Measurements from ENCODE around the gene BBS9. TPM values are rescaled to one million over a fixed set of nuclear protein-coding genes. Genes with fewer than 3 reads are reported as not detected.

Gene BBS9
- total RNA-seq, 1 donor from 2014 or later: 11.1 TPM

DNA sequence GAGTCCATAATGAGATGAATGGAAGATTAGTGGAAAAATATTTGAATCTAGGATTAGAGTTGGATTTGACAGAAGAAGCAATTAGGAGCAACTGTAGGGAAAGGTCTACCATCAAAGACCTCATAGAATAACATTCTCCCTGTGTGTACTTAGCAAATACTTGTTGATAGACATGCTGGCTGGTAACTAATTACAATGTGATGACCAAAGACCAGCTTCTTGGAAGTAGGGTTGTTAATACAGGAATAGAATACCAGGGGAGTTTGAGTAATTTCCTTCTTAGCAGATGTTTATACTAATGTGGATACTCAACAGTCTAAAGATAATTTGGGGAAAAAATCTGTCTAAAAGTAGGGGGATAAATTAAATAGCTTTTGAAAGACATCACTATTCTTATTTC, 418.5 kb downstream of the BBS9 start:
- DNase-seq (ENCODE audit: low read depth, low spot score): peak; percentile 22

- DNase-seq (ENCODE audit: low read depth, low spot score): no peak
Observed at GRCh38 chr7:33550363-33550762, 421.0 kb downstream of the BBS9 start.

- no peak for DNase-seq (ENCODE audit: low read depth, low spot score)
Observed at GRCh38 chr7:33550979-33551378, 421.6 kb downstream of the BBS9 start.

DNA sequence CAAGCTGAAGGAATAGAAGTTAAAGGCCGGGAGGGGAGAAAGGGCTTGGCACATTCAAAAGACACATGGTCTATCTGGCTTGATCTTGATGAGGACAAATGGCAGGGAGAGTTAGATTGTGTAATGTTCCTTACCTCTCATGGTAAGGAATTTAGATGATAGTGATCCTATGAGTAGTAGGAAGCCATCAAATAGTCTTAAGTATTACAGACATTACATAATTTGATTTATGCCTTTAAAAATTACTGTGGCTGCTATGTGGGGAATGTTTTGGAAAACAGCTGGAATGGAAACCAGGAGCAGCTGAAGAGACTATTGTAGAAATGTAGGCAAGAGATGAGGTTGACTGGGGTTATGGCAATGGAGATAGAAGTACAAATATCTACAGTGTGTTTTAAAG, 424.7 kb downstream of the BBS9 start:
- no peak for DNase-seq (ENCODE audit: low read depth, low spot score)

- peak; percentile 39 for DNase-seq (ENCODE audit: low read depth, low spot score)
Observed at GRCh38 chr7:33554576-33554975, 425.2 kb downstream of the BBS9 start.

DNA sequence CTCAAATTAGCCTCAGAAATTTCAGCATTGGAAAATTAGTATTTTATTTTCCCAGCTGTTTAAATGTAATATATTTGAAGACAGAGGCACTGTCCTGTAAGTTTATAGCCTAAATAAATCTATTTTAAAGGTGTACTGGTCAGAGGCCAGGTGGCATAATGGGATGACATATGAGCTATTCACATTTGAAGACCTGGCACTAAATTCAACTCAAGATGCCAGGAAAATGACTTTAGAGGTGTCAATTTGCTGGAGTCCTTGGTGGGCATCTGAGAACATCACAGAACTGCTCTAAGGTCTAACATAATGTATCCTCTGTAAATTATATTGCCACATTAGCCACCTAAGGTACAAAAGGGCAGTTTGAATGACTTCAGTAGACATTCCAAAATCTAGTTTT, 427.1 kb downstream of the BBS9 start:
- no peak for DNase-seq (ENCODE audit: low read depth, low spot score)

DNA sequence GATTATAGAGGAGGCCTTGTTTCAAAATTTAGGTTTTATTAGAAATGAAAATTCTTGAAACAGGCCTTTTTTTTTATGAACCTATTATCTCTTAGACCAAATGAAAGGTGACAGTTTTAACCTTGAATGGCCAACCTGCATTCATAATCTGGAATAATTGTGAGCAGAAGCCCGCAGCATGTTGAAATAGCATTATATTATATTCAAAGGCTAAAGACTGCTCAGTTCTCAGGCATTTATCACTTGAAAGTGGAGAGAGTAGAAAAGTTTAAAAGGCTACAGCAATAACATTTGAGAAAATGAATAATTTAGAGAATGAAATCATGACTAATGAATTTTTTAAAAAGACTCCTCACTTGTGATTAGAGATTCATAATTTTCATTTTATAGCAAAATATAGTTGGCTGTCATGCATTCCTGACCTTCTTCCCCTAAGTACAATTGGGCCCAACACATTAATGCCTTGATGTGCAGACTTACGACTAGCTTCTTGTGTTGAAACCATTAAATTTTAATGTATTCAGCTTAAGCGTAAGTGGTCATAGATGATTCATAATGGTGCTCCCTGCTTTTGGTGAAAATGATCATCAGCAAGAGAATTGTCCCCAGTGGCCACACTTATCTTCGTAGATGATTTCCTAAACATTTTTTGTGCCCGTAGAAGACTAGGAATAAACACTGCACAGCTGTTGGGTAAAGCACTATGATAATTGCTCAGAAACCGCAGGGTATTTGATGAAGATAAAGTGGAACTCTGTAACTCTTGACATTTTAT, 429.4 kb downstream of the BBS9 start:
- no peak for DNase-seq (ENCODE audit: low read depth, low spot score)

DNA sequence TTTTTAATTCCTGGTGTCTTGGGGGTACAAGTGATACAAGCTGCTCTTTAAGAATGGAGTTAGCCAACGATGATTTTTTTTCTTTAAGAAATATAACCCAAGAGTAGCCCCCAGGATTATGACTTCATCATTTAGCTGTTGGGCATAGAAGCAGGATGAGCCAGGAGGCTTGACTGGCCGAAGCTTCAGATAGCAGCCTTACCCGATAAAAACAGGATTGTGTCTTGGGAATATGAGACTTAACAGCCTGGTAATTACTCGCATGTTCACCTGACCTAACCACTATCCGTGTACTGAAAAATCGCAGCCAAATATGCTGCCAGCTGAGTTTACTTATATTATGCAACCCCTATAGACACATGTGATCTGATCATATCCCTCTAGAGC, 430.0 kb downstream of the BBS9 start:
- DNase-seq (ENCODE audit: low read depth, low spot score): no peak

- no peak for DNase-seq (ENCODE audit: low read depth, low spot score)
Observed at GRCh38 chr7:33562996-33563395, 433.6 kb downstream of the BBS9 start.

GRCh38 chr7:33563651-33564050, 434.3 kb downstream of the BBS9 start:
- no peak for DNase-seq (ENCODE audit: low read depth, low spot score)

DNA sequence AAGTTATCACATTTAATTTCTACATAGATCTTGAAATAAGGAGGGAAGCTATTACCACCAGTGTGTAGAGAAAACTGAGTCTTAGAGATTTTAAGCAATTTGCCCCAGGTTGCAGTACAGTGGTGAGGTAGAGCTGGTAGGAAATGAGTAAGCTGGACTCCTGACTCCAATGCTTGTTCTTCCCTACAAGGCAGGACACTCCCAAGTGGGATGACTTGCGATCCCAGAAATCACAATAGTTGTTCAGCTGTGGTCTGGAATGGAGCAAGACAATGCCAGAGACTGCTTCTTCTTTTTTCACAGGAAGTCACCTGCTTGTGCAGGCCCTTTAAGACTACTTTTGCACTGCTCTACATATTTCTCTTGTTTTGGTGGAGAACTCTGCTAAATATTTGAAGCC, 448.8 kb downstream of the BBS9 start:
- DNase-seq (ENCODE audit: low read depth, low spot score): no peak

- DNase-seq (ENCODE audit: low read depth, low spot score): no peak
Observed at GRCh38 chr7:33578881-33579672, 449.7 kb downstream of the BBS9 start.

- no peak for DNase-seq (ENCODE audit: low read depth, low spot score)
Observed at GRCh38 chr7:33579673-33579960, 450.3 kb downstream of the BBS9 start.

- DNase-seq (ENCODE audit: low read depth, low spot score): no peak
Observed at GRCh38 chr7:33581236-33581635, 451.9 kb downstream of the BBS9 start.

GRCh38 chr7:33582104-33582503, 452.7 kb downstream of the BBS9 start:
- no peak for DNase-seq (ENCODE audit: low read depth, low spot score)

GRCh38 chr7:33582533-33582932, 453.2 kb downstream of the BBS9 start:
- no peak for DNase-seq (ENCODE audit: low read depth, low spot score)

GRCh38 chr7:33589911-33590310, 460.5 kb downstream of the BBS9 start:
- DNase-seq (ENCODE audit: low read depth, low spot score): no peak

GRCh38 chr7:33590916-33591315, 461.6 kb downstream of the BBS9 start:
- DNase-seq (ENCODE audit: low read depth, low spot score): no peak

GRCh38 chr7:33591490-33591889, 462.1 kb downstream of the BBS9 start:
- no peak for DNase-seq (ENCODE audit: low read depth, low spot score)

DNA sequence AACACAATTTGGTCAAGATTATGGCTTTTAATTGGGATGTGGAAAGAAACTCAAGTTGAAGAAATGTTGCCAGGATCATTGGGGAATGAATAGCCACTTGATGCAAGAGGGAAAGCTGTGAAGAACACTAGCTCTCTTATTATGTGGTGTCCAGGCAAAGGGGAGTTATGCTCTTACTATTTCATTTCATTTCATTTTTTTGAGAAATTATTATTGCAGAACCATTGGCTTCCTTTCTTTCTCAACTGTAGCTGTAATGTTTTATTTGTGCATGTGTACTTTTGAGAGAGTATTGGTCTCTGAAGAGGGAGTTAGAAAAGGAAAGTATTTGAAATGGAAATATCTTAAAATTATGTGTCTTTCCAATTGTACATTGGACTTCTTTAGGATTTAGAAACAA, 463.4 kb downstream of the BBS9 start:
- DNase-seq (ENCODE audit: low read depth, low spot score): no peak

DNA sequence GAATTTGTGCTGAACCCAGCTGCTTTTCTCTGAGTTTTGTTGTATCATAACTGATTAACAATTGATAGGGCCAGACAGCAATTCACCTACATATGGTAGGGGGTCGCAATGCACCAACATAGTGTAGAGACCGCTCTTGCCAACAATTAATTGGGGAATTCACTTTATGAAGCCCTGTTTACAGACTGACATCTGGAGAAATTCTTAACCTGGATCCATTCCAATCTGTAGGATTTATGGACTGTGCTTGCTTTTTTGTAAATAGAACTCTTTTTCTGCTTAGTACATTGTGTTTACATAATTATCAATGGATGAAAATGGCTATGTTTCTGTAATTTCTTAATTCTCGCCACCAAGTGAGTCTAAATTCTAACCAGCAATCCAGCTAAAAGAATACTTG, 464.2 kb downstream of the BBS9 start:
- no peak for DNase-seq (ENCODE audit: low read depth, low spot score)

DNA sequence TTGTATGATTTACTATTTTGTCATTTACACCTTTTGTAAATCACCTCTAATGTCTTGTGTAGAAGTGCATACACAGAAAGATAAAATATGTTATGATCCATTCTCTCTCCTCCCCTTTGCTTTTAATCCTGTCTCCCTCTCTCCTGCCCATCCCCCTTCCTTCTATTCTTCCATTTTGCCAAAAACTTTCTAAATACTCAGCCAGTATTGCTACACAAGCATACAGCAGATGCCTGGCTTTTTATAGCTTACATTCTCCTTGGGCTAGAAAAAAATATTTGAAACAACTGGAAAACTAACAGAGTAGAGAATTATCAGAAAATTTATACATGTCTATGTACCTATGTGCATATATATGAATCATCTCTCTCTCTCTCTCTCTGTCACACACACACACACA, 467.3 kb downstream of the BBS9 start:
- no peak for DNase-seq (ENCODE audit: low read depth, low spot score)

DNA sequence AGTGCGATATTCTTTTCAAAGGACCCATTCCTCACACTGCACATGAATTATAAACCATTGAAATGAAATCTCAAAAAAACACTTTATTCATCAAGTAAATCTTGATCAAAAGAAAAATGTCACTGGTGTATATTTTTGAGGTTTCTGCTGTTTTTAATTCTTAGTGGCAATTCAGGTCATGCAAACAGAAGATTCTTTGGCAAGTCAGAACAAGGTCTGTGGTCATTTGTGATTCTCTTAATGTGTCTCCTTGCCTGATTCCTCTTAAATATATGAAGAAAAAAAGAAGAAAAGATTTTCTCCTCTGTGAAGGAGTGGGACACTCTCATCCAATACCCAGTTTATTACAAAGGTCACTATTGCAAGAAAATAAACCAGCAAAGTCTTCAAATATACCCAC, 467.8 kb downstream of the BBS9 start:
- no peak for DNase-seq (ENCODE audit: low read depth, low spot score)

Data from pulmonary artery endothelial cell (primary cell).